A673 (cell line): ENCODE measurements around the gene UBQLN3. TPM values are rescaled to one million over a fixed set of nuclear protein-coding genes. Genes with fewer than 3 reads are reported as not detected.

Experiments used
- BruUV-seq: library from RNA; stranded (reverse); fragments of 400-500 nt; replicated peaks from 2 replicates; lab custom pipeline; 2021; lab: Mats Ljungman, UMichigan
- CTCF ChIA-PET: fragments of 300-600 bp; sonication (Branson Sonifier 250); formaldehyde crosslinking; loops from one replicate; lab custom pipeline; 2022; ENCODE audit warnings: antibody characterized with exemption; lab: Charles Lee
- POLR2A ChIA-PET: fragments of 300-600 bp; sonication (Branson Sonifier 250); formaldehyde crosslinking; loops from one replicate; lab custom pipeline; 2022; ENCODE audit warnings: antibody characterized with exemption; ENCODE audit not compliant: low non-redundant PET; lab: Charles Lee
- DNase-seq: peaks from one replicate; pipeline ENCODE4 v3.0.0-alpha.2; 2015; ENCODE audit warnings: low spot score
- H3K27ac ChIP-seq: fragments of 200-600 bp; sonication (generic); 2 replicates; pipeline ENCODE4 v1.5.1; 2016; ENCODE audit warnings: mixed run types, low read depth, mild to moderate bottlenecking, mixed read lengths, antibody characterized with exemption, low read length; ENCODE audit not compliant: poor library complexity, severe bottlenecking
- H3K27me3 ChIP-seq: fragments of 200-600 bp; sonication (generic); replicated peaks from 2 replicates; pipeline ENCODE4 v1.6.1; 2017; ENCODE audit warnings: mixed run types, low read depth, mild to moderate bottlenecking, mixed read lengths, antibody characterized with exemption, low read length; ENCODE audit not compliant: insufficient read depth, poor library complexity
- H3K36me3 ChIP-seq: fragments of 200-600 bp; sonication (generic); 2 replicates; pipeline ENCODE4 v1.6.1; 2016; ENCODE audit warnings: mixed run types, mild to moderate bottlenecking, mixed read lengths, antibody characterized with exemption, low read length; ENCODE audit not compliant: insufficient read depth, poor library complexity, severe bottlenecking
- H3K4me1 ChIP-seq: fragments of 200-600 bp; sonication (generic); 2 replicates; pipeline ENCODE4 v1.6.1; 2017; ENCODE audit warnings: mixed run types, mild to moderate bottlenecking, mixed read lengths, antibody characterized with exemption, low read length; ENCODE audit not compliant: insufficient read depth, poor library complexity, severe bottlenecking
- H3K4me3 ChIP-seq: fragments of 200-600 bp; sonication (generic); 2 replicates; pipeline ENCODE4 v1.5.1; 2016; ENCODE audit warnings: low read depth, mixed run types, mild to moderate bottlenecking, mixed read lengths, low read length; ENCODE audit not compliant: poor library complexity, severe bottlenecking
- H3K9me3 ChIP-seq: fragments of 200-600 bp; sonication (generic); 2 replicates; pipeline ENCODE4 v1.6.1; 2016; ENCODE audit warnings: mixed run types, low read depth, mild to moderate bottlenecking, mixed read lengths, antibody characterized with exemption, low read length; ENCODE audit not compliant: poor library complexity, severe bottlenecking
- EZH2 ChIP-seq: fragments of 200-600 bp; sonication (generic); IDR thresholded peaks from 2 replicates; pipeline ENCODE4 v1.6.1; 2017; ENCODE audit warnings: borderline replicate concordance, low read depth, mild to moderate bottlenecking, mixed read lengths, antibody characterized with exemption, low read length; ENCODE audit not compliant: poor library complexity, severe bottlenecking
- intact Hi-C: fragments of 100-400 bp; cut with micrococcal nuclease; formaldehyde crosslinking; loops from one replicate; pipeline ENCODE4 v1.10.0; 2022; ENCODE audit not compliant: unreplicated experiment
- total RNA-seq: library from RNA; stranded (reverse); gene quantifications from 2 replicates; pipeline ENCODE4 v1.2.3, GENCODE V29; 2021
- TF ChIP-seq, protein P1 (sequence below): fragments of 300-800, 200-600 bp; sonication (generic); conservative IDR thresholded peaks from 2 replicates; pipeline ENCODE4 v1.5.1; 2017; ENCODE audit warnings: low read depth, mild to moderate bottlenecking, antibody characterized with exemption, low read length, moderate library complexity, mixed read lengths

UBQLN3 gene
- total RNA-seq, 1 experiment from 2014 or later = not detected

DNA sequence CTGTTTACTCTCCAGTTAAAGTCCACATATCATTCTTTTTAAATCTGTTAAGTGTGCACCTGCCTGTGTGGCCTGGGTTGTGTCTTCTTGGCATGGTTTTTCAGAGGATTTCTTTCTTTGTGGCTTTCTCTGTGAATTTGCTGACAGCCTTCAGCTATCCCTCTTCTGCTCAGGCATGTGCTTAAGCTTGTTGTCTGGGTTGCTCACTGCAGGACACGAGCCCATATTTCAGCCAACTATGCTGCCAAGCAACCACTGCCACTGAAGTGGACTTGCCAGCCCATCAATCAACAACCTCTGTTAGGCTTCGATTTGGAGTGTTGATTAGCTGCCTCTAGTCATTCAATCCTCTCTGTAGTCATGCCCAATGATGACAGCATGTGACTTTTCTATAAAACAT lies 42.2 kb downstream of the UBQLN3 start:
- H3K36me3 ChIP-seq = no peaks in the 10 kb centered on the region
- no peaks in the 10 kb centered on the region for H3K9me3 ChIP-seq
- CTCF ChIA-PET = no interaction called here
- H3K27me3 ChIP-seq = no peaks in the 10 kb centered on the region
- intact Hi-C loops = no loop called here
- no TSS peak for BruUV-seq
- DNase-seq = no peak
- H3K4me3 ChIP-seq = no peak overlapping the region
- TF ChIP-seq, protein P1, sequence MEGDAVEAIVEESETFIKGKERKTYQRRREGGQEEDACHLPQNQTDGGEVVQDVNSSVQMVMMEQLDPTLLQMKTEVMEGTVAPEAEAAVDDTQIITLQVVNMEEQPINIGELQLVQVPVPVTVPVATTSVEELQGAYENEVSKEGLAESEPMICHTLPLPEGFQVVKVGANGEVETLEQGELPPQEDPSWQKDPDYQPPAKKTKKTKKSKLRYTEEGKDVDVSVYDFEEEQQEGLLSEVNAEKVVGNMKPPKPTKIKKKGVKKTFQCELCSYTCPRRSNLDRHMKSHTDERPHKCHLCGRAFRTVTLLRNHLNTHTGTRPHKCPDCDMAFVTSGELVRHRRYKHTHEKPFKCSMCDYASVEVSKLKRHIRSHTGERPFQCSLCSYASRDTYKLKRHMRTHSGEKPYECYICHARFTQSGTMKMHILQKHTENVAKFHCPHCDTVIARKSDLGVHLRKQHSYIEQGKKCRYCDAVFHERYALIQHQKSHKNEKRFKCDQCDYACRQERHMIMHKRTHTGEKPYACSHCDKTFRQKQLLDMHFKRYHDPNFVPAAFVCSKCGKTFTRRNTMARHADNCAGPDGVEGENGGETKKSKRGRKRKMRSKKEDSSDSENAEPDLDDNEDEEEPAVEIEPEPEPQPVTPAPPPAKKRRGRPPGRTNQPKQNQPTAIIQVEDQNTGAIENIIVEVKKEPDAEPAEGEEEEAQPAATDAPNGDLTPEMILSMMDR = no peak
- TF ChIP-seq EZH2 = no peak
- H3K4me1 ChIP-seq = no peaks in the 10 kb centered on the region
- H3K27ac ChIP-seq = no peak overlapping the region
- POLR2A ChIA-PET = no interaction called here

DNA sequence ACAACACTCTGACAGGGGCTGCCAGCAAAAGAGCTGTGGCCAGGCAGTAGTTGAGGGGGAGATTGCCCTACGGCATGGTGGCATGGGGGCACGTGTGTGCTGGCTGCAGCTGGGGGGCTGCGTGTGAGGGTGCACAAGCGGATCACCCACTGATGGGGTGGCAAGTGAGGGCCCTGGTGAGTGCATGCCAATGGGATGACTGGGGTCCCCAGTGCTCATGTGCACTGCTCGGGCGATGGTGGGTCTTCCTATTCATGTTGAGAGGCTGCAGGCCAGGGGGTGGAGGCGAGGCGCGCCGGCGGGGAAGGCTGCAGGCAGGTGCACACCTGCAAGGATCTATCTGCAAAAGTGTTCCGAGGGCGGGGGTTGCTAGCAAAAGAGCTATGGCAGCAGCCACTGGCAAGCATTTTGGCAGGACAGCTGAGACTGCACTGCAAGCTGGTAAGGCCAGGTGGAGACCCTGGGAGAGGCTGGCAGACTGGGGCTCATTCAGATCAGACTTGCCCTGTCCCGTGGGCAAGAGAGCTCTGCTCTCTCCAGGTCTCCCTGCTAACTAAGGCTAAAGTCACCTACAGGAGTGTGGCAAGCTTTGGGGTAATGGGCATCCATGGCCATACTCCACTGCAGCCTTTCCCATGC lies 48.7 kb downstream of the UBQLN3 start:
- TF ChIP-seq, protein P1 = no peak
- TF ChIP-seq EZH2 = no peak
- intact Hi-C loops = no loop called here
- ChIA-PET CTCF (interaction anchor here (0.6 kb wide), 1 partner anchor 14 kb away, joined by 3 read pairs; no protein-coding TSS in a partner anchor), POLR2A (no interaction called here)
- BruUV-seq = no TSS peak
- H3K9me3 ChIP-seq = no peaks in the 10 kb centered on the region
- H3K4me3 ChIP-seq = no peak overlapping the region
- no peak for DNase-seq
- no peaks in the 10 kb centered on the region for H3K27me3 ChIP-seq
- no peaks in the 10 kb centered on the region for H3K36me3 ChIP-seq
- no peak overlapping the region for H3K27ac ChIP-seq
- H3K4me1 ChIP-seq = no peaks in the 10 kb centered on the region

Other genes with a start within 250 kb of the UBQLN3 start
- not detected in 2 replicates for gene HBE1, start 240.0 kb downstream of the UBQLN3 start, total RNA-seq
- gene OR51B4, start 208.0 kb downstream of the UBQLN3 start, total RNA-seq = not detected in 2 replicates
- gene OR51B2, start 185.7 kb downstream of the UBQLN3 start, total RNA-seq = not detected in 2 replicates
- gene OR51B5, start 166.4 kb downstream of the UBQLN3 start, total RNA-seq = not detected in 2 replicates
- gene OR51B6, start 158.4 kb downstream of the UBQLN3 start, total RNA-seq = not detected in 2 replicates
- not detected in 2 replicates for gene OR51M1, start 126.1 kb downstream of the UBQLN3 start, total RNA-seq
- gene OR51Q1, start 87.8 kb downstream of the UBQLN3 start, total RNA-seq = not detected in 2 replicates
- not detected in 2 replicates for gene OR51I1, start 68.4 kb downstream of the UBQLN3 start, total RNA-seq
- gene OR51I2, start 60.6 kb downstream of the UBQLN3 start, total RNA-seq = not detected in 2 replicates
- gene OR52D1, start 21.3 kb downstream of the UBQLN3 start, total RNA-seq = not detected in 2 replicates
- gene UBQLNL, start 6.7 kb upstream of the UBQLN3 start, total RNA-seq = not detected in 2 replicates
- not detected in 2 replicates for gene OR52H1, start 38.6 kb upstream of the UBQLN3 start, total RNA-seq
- not detected in 2 replicates for gene OR52B6, start 70.9 kb upstream of the UBQLN3 start, total RNA-seq
- 0.13 and 0.52 TPM in 2 replicates for gene TRIM6, start 86.7 kb upstream of the UBQLN3 start, total RNA-seq
- 0.41 and 0.79 TPM in 2 replicates for gene TRIM34, start 115.0 kb upstream of the UBQLN3 start, total RNA-seq
- gene TRIM5, start 175.1 kb upstream of the UBQLN3 start, total RNA-seq = 17.9 and 18.2 TPM in 2 replicates
- gene TRIM22, start 179.8 kb upstream of the UBQLN3 start, total RNA-seq = not detected in 2 replicates
- not detected in 2 replicates for gene OR56B1, start 226.5 kb upstream of the UBQLN3 start, total RNA-seq
- not detected in 2 replicates for gene OR52N4, start 244.3 kb upstream of the UBQLN3 start, total RNA-seq